Memory B cell (primary cell): Measurements from ENCODE around the gene FBXW10B.
"Not testable (repeated sequence)": the region's sequence is repeated elsewhere in the genome, so short reads cannot be mapped to it uniquely, and the experiment has no call there.

ENCODE experiments used
- ATAC-seq: fragments of 150-1000 bp; cut with Tn5 transposase; 2 replicates; pipeline ENCODE4 v1.10.0; 2021; ENCODE audit warnings: low read depth, mild to moderate bottlenecking, moderate library complexity
- DNase-seq, 2 donors: peaks; one replicate each; pipeline ENCODE4 v3.0.0; 2022; ENCODE audit warnings: low spot score in 2 of 2
- H3K27ac Mint-ChIP-seq: one replicate; pipeline ENCODE4 v1.8.0; 2022; ENCODE audit warnings: mild to moderate bottlenecking, moderate library complexity, mixed read lengths
- H3K27me3 Mint-ChIP-seq: one replicate; pipeline ENCODE4 v1.8.0; 2022; ENCODE audit warnings: mixed read lengths
- H3K36me3 Mint-ChIP-seq: one replicate; pipeline ENCODE4 v1.8.0; 2022; ENCODE audit warnings: mild to moderate bottlenecking, mixed read lengths
- H3K4me1 Mint-ChIP-seq: one replicate; pipeline ENCODE4 v1.8.0; 2022; ENCODE audit warnings: mixed read lengths
- H3K4me3 Mint-ChIP-seq: one replicate; pipeline ENCODE4 v1.8.0; 2022; ENCODE audit warnings: mild to moderate bottlenecking, moderate library complexity, mixed read lengths
- H3K9me3 Mint-ChIP-seq: one replicate; pipeline ENCODE4 v1.8.0; 2022; ENCODE audit warnings: mixed read lengths

The FBXW10B gene

GRCh38 chr17:15650741-15651582 lies 31.5 kb upstream of the FBXW10B start:
- DNase-seq, result no peak
- no peak overlapping the region for H3K4me3 Mint-ChIP-seq
- H3K9me3 Mint-ChIP-seq, result no peaks in the 10 kb centered on the region
- H3K36me3 Mint-ChIP-seq, result peaks cover 8% of the 10 kb centered on the region
- H3K4me1 Mint-ChIP-seq, result no peaks in the 10 kb centered on the region
- no peak overlapping the region for H3K27ac Mint-ChIP-seq
- no peak for ATAC-seq
- H3K27me3 Mint-ChIP-seq, result no peaks in the 10 kb centered on the region

- H3K9me3 Mint-ChIP-seq, result no peaks in the 10 kb centered on the region
- no peak overlapping the region for H3K27ac Mint-ChIP-seq
- ATAC-seq (no peak), DNase-seq (no peak)
- no peaks in the 10 kb centered on the region for H3K4me1 Mint-ChIP-seq
- H3K36me3 Mint-ChIP-seq, result peaks cover 8% of the 10 kb centered on the region
- H3K27me3 Mint-ChIP-seq, result no peaks in the 10 kb centered on the region
- no peak overlapping the region for H3K4me3 Mint-ChIP-seq
Observed at GRCh38 chr17:15649861-15650421, 30.4 kb upstream of the FBXW10B start.

DNA sequence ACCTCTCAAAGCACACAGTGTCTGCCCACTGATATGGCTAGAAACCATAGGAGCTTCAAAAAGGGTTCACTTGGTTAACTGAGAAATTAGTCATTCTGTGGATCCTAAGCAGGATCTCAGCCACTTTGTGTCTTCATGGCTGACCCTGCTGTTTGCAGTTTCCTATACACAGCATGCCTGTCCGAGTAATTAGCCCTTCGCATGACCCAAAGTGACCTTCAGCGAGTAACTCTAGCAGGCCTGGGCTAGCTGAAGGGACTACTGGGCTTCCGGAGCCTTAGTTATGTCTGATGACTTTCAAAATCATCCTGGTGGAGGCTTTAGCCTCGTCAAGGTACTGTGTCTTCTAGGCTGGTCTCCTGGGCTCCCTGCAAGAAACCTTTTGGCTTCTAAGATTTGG lies 28.9 kb upstream of the FBXW10B start:
- ATAC-seq, result no peak

DNA sequence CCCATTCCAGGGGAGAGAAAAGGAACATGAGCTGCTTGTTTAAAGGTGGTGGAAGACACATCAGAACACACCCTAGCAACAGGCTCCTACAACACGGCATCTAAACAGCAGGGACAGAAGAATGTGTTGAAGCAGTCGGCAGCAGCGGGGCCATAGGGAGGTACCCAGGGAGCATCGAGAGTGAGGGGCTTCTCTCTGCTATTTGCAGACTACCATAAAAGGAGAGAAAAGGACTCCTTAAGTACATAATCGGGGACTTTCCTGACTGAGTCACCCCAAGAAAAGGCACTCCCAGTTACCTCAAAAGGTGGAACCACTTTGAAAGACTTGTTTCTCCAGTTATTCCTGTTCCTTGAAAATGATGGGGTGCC lies 26.4 kb upstream of the FBXW10B start:
- not testable (repeated sequence) for ATAC-seq, H3K27ac Mint-ChIP-seq

More for the DNA sequence above, 28.9 kb upstream of the FBXW10B start:
- no peak for DNase-seq
- no peak overlapping the region for H3K4me3 Mint-ChIP-seq
- peaks cover 4% of the 10 kb centered on the region for H3K36me3 Mint-ChIP-seq
- no peaks in the 10 kb centered on the region for H3K27me3 Mint-ChIP-seq
- H3K4me1 Mint-ChIP-seq, result no peaks in the 10 kb centered on the region
- no peak overlapping the region for H3K27ac Mint-ChIP-seq
- no peaks in the 10 kb centered on the region for H3K9me3 Mint-ChIP-seq

DNA sequence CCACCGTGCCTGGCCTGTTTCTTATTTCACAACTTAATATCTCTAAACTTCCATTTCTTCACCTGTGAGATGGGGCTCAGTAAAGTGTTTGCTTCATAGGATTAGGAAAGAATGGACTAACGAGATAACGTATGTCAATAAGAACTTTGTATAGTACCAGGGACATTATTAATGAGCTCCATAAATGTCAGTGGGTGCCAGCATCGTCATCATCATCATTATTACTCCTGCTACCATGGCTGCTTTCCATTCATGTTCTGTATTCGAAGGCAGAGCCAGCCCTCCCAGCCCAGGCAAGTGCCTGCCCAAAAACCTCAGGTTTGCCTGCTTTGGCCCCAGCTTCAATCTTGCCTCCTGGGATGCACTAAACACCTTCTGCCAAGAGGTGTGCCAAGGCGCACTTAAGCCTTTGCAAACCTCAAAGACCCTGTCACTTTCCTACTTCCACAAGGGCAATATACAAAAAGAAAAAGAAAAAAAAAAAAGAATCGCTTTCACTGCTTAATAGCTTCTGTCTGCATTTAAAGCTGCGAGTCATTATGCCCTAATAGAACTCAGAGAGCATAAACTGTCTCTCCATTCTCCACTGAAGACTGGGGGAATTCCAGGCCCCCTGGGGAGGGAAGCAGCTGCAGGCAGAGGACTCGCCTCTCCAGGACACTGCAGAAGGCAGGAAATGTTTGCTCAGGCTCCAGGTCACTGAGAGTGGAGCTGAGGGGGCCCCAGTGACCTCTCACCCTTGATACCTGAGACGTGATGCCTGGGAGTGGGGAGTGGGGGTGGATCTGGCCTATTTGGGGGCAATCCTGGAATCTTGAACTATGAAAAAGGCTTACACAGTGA lies 25.8 kb upstream of the FBXW10B start:
- not testable (repeated sequence) for H3K36me3 Mint-ChIP-seq, H3K4me3 Mint-ChIP-seq, DNase-seq, H3K27ac Mint-ChIP-seq, H3K4me1 Mint-ChIP-seq, H3K27me3 Mint-ChIP-seq, ATAC-seq, H3K9me3 Mint-ChIP-seq

More for the DNA sequence above, 26.4 kb upstream of the FBXW10B start:
- H3K27me3 Mint-ChIP-seq, H3K36me3 Mint-ChIP-seq, H3K9me3 Mint-ChIP-seq, DNase-seq, H3K4me3 Mint-ChIP-seq, H3K4me1 Mint-ChIP-seq: not testable (repeated sequence)

- H3K27me3 Mint-ChIP-seq, result not testable (repeated sequence)
Observed at GRCh38 chr17:15642505-15643251, 23.2 kb upstream of the FBXW10B start.

GRCh38 chr17:15642014-15642413 lies 22.5 kb upstream of the FBXW10B start:
- H3K36me3 Mint-ChIP-seq, H3K9me3 Mint-ChIP-seq, H3K4me3 Mint-ChIP-seq, H3K4me1 Mint-ChIP-seq, ATAC-seq, H3K27me3 Mint-ChIP-seq, H3K27ac Mint-ChIP-seq, DNase-seq: not testable (repeated sequence)

More at GRCh38 chr17:15642505-15643251, 23.2 kb upstream of the FBXW10B start:
- not testable (repeated sequence) for H3K36me3 Mint-ChIP-seq, H3K9me3 Mint-ChIP-seq, DNase-seq, H3K4me1 Mint-ChIP-seq, H3K27ac Mint-ChIP-seq, H3K4me3 Mint-ChIP-seq, ATAC-seq

DNA sequence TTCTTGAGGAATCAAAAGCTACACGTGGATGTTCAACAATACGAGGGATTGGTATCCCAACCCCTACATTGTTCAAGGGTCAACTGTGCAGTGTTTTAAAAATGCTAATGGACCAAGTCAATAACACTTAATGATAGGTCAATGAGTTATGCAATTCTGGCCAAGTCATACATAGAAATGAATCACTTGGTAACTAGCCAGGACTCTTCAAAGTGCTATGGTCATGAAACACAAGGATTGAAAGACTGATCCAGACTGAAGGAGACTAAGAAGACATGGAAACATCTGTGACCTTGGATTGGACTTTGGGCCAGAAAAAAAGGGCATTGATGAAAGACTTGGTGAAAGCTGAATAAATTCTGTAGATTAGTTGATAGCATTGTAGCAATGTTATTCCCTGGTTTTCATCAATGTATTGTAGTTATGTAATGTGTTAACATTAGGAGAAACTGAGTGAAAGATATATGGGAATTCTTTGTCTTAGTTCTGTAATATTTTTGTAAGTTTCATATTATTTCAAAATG lies 11.5 kb upstream of the FBXW10B start:
- DNase-seq, H3K27me3 Mint-ChIP-seq, H3K27ac Mint-ChIP-seq, H3K4me3 Mint-ChIP-seq, H3K4me1 Mint-ChIP-seq, H3K9me3 Mint-ChIP-seq, ATAC-seq: not testable (repeated sequence)
- peaks cover 16% of the 10 kb centered on the region for H3K36me3 Mint-ChIP-seq

- DNase-seq, ATAC-seq, H3K4me3 Mint-ChIP-seq, H3K4me1 Mint-ChIP-seq, H3K9me3 Mint-ChIP-seq, H3K27me3 Mint-ChIP-seq, H3K27ac Mint-ChIP-seq: not testable (repeated sequence)
- H3K36me3 Mint-ChIP-seq, result peaks cover 13% of the 10 kb centered on the region
Observed at GRCh38 chr17:15629991-15630390, 10.5 kb upstream of the FBXW10B start.

DNA sequence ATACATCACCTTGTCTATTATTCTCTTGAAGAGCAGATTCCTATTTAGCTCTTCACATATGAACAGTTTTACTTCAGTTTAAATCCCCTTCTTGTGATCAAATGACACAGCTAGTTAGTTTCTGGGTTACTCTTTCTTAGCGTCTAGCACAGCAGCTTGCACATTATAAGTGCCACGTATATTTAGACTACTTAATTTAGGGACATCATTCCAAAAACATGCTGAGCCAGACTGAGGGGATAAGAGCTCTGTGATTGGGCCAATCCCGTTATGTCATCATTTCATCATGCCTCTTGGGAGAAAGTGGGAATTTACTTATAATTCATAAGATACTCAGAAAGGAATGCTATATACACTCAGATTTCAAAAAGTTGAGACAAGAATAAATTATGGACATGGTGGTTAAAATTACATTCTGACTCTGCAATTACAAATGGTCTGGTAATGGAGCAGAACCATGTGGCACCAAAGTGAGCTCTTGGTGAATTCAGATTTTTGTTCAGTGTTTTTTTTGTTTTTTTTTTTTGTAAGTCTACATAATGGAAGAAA lies 4.2 kb upstream of the FBXW10B start:
- not testable (repeated sequence) for H3K27ac Mint-ChIP-seq, H3K36me3 Mint-ChIP-seq, H3K4me3 Mint-ChIP-seq, H3K27me3 Mint-ChIP-seq, ATAC-seq, H3K9me3 Mint-ChIP-seq, H3K4me1 Mint-ChIP-seq, DNase-seq

GRCh38 chr17:15623255-15623654 lies 3.8 kb upstream of the FBXW10B start:
- H3K36me3 Mint-ChIP-seq, H3K4me3 Mint-ChIP-seq, H3K27me3 Mint-ChIP-seq, H3K4me1 Mint-ChIP-seq, H3K27ac Mint-ChIP-seq, ATAC-seq, DNase-seq, H3K9me3 Mint-ChIP-seq: not testable (repeated sequence)

DNA sequence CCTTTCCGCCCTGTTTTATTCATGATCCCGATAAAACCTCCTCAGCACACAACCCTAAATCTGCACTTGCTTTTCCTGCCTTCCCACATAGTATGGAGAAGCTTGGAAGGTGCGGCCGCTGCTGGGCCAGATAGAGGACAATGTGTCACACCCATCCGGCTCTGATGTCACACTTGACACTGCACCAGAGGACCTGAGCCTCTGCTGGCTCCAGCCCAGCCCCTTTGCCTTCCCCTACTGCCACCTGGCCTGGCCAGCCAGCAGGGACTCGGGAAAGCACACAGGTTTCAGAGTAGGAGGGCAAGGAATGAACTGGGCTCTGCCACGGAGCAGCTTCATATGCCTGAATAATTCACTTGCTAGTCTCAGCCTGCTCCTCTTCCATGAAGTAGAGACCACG lies 2.6 kb upstream of the FBXW10B start:
- H3K4me3 Mint-ChIP-seq, ATAC-seq, H3K9me3 Mint-ChIP-seq, H3K4me1 Mint-ChIP-seq, H3K36me3 Mint-ChIP-seq, DNase-seq, H3K27ac Mint-ChIP-seq, H3K27me3 Mint-ChIP-seq: not testable (repeated sequence)

GRCh38 chr17:15616828-15617227 lies 2.7 kb downstream of the FBXW10B start:
- not testable (repeated sequence) for H3K36me3 Mint-ChIP-seq, H3K4me3 Mint-ChIP-seq, H3K27ac Mint-ChIP-seq, H3K4me1 Mint-ChIP-seq, ATAC-seq, H3K9me3 Mint-ChIP-seq, DNase-seq, H3K27me3 Mint-ChIP-seq
